MCF 10A (cell line): ENCODE data around the gene ADGB. TPM values are rescaled to one million over a fixed set of nuclear protein-coding genes. Genes with fewer than 3 reads are reported as not detected.

Experiments used
- BruUV-seq: library from RNA; stranded (reverse); fragments of 400-500 nt; replicated peaks from 2 replicates; lab custom pipeline; 2021; lab: Mats Ljungman, UMichigan
- CTCF ChIA-PET: fragments of 300-600 bp; sonication (Branson Sonifier 250); formaldehyde crosslinking; extraction: SDS; loops from one replicate; lab custom pipeline; 2021; ENCODE audit warnings: antibody characterized with exemption, inconsistent platforms; lab: Yijun Ruan, JAX
- POLR2A ChIA-PET: fragments of 300-600, 350-650 bp; sonication (Branson Sonifier 250); formaldehyde crosslinking; extraction: SDS; loops from one replicate; lab custom pipeline; 2020; ENCODE audit warnings: antibody characterized with exemption, inconsistent platforms; lab: Yijun Ruan, JAX
- DNase-seq: peaks from one replicate; pipeline ENCODE4 v3.0.0-alpha.2; 2018; ENCODE audit not compliant: unreplicated experiment
- H3K27ac Mint-ChIP-seq: one replicate; pipeline ENCODE4 v1.8.0; 2022; ENCODE audit warnings: mild to moderate bottlenecking, low read depth, mixed read lengths; ENCODE audit not compliant: unreplicated experiment
- H3K27me3 Mint-ChIP-seq: one replicate; pipeline ENCODE4 v1.8.0; 2022; ENCODE audit warnings: mixed read lengths; ENCODE audit not compliant: insufficient read depth, unreplicated experiment
- H3K36me3 Mint-ChIP-seq: one replicate; pipeline ENCODE4 v1.8.0; 2022; ENCODE audit warnings: mild to moderate bottlenecking, moderate library complexity, mixed read lengths; ENCODE audit not compliant: insufficient read depth, unreplicated experiment
- H3K4me1 Mint-ChIP-seq: one replicate; pipeline ENCODE4 v1.8.0; 2022; ENCODE audit warnings: mixed read lengths; ENCODE audit not compliant: insufficient read depth, unreplicated experiment
- H3K4me3 Mint-ChIP-seq: one replicate; pipeline ENCODE4 v1.8.0; 2022; ENCODE audit warnings: mild to moderate bottlenecking, moderate library complexity, mixed read lengths; ENCODE audit not compliant: unreplicated experiment
- H3K9me3 Mint-ChIP-seq: one replicate; pipeline ENCODE4 v1.8.0; 2022; ENCODE audit warnings: mixed read lengths; ENCODE audit not compliant: unreplicated experiment
- intact Hi-C: fragments of 100-400 bp; cut with micrococcal nuclease; formaldehyde crosslinking; loops from 2 replicates; pipeline ENCODE4 v1.14.1; 2022
- total RNA-seq: library from RNA; stranded (reverse); gene quantifications from 2 replicates; pipeline ENCODE4 v1.2.3, GENCODE V29; 2022
- TF ChIP-seq, protein P1 (sequence below): fragments of 200-600 bp; IDR thresholded peaks from one replicate; pipeline ENCODE4 v1.8.0; 2022; ENCODE audit warnings: antibody characterized with exemption, mild to moderate bottlenecking; ENCODE audit not compliant: unreplicated experiment

Gene ADGB
- total RNA-seq, 1 experiment from 2014 or later: not detected

DNA sequence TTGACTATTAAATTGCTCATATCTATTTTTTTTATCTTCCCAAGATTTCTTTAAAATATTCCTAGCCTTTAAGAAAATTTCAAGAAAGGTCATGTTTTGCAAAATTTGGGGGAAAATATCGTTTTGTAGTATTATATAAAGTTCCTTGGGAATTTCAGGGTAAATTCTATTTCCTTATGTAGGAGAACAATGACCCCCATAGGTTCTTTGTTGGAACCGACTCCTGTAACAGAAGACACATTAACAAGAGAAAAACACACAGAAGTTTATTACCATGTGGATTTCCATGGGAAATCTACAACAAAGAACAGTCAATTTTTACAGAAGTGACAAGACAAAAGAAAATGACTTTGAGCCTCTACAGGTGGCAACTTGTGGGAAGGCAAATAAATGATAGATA is 68.1 kb downstream of the ADGB start:
- TF ChIP-seq, protein P1, sequence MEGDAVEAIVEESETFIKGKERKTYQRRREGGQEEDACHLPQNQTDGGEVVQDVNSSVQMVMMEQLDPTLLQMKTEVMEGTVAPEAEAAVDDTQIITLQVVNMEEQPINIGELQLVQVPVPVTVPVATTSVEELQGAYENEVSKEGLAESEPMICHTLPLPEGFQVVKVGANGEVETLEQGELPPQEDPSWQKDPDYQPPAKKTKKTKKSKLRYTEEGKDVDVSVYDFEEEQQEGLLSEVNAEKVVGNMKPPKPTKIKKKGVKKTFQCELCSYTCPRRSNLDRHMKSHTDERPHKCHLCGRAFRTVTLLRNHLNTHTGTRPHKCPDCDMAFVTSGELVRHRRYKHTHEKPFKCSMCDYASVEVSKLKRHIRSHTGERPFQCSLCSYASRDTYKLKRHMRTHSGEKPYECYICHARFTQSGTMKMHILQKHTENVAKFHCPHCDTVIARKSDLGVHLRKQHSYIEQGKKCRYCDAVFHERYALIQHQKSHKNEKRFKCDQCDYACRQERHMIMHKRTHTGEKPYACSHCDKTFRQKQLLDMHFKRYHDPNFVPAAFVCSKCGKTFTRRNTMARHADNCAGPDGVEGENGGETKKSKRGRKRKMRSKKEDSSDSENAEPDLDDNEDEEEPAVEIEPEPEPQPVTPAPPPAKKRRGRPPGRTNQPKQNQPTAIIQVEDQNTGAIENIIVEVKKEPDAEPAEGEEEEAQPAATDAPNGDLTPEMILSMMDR: no peak
- Mint-ChIP-seq H3K36me3 (no peaks in the 10 kb centered on the region), H3K27me3 (peaks cover 80% of the 10 kb centered on the region), H3K27ac (no peak overlapping the region), H3K4me1 (no peaks in the 10 kb centered on the region), H3K9me3 (no peaks in the 10 kb centered on the region), H3K4me3 (no peak overlapping the region)
- BruUV-seq: no TSS peak
- POLR2A ChIA-PET: no interaction called here
- intact Hi-C loops: no loop called here
- CTCF ChIA-PET: interaction anchor here (1.4 kb wide), 1 partner anchor 626 kb away, joined by 4 read pairs; no protein-coding TSS in a partner anchor
- DNase-seq: no peak

DNA sequence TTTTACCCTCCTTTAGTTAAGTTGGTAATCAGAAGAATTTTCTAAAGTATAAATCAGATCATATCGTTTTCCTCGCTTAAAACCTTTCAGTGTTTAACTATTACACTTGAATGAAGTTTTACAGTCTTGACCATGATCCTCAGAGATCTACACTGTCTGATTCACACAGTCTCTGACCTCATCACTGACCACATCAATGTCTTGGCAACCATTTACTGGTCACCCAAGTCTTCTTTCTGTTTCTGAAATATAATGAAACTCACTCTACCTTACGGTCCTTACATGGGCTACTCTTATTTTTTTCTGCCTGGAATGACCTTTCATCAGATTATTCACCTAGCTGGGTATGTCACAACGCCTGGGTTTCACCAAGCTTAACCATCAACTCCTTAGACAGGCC is 71.4 kb downstream of the ADGB start:
- intact Hi-C loops: no loop called here
- Mint-ChIP-seq H3K27ac (no peak overlapping the region), H3K27me3 (peaks cover 91% of the 10 kb centered on the region), H3K9me3 (no peaks in the 10 kb centered on the region), H3K4me3 (no peak overlapping the region), H3K36me3 (no peaks in the 10 kb centered on the region), H3K4me1 (no peaks in the 10 kb centered on the region)
- TF ChIP-seq, protein P1: no peak
- no peak for DNase-seq
- BruUV-seq: no TSS peak
- CTCF ChIA-PET: no interaction called here
- POLR2A ChIA-PET: no interaction called here

DNA sequence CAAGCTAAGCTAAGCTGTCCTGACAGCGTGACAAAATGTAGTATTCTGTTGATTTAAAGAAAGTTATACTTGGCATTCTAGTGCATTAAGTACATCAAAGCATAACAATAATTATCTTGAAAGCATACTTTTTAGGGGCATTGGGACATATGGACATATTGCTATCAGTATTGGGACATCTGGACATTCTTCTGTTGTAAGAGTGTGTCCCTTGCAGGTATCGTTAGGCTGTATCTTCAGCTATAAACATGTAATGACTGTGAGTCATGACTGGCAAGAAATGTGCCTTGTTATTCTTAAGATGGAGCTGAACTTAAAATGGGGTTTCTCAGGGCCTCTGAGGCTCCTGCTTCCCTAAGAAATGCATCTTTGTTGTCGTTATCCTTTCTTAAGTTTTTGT is 74.3 kb downstream of the ADGB start:
- POLR2A ChIA-PET: interaction anchor here (0.6 kb wide), 1 partner anchor 17 kb away, joined by 4 read pairs; no protein-coding TSS in a partner anchor
- BruUV-seq: no TSS peak
- TF ChIP-seq, protein P1: no peak
- Mint-ChIP-seq H3K4me3 (no peak overlapping the region), H3K27me3 (peaks cover 77% of the 10 kb centered on the region), H3K27ac (no peak overlapping the region), H3K36me3 (no peaks in the 10 kb centered on the region), H3K9me3 (no peaks in the 10 kb centered on the region), H3K4me1 (no peaks in the 10 kb centered on the region)
- no peak for DNase-seq
- intact Hi-C loops: no loop called here
- CTCF ChIA-PET: no interaction called here

DNA sequence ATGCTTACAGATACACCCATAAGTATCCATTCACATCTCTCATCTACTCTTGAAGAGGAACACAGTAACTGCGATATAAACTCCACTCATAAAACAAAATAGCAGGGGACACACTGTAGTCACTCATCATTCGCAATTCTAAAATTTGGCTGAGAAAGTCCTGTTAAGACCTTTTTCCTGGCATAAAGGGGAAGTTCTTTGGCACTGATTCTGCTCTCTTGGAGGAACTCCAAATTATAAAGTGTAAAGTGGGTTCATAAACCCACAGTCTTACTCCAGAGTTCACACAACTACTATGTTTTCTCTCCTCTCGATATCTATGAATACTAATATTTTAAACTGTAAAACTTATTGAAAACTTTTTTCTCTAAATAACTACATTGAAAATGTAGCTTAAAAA is 80.6 kb downstream of the ADGB start:
- no peaks in the 10 kb centered on the region for H3K36me3 Mint-ChIP-seq
- CTCF ChIA-PET: no interaction called here

More for the DNA sequence above, 80.6 kb downstream of the ADGB start:
- Mint-ChIP-seq H3K4me1 (no peaks in the 10 kb centered on the region), H3K9me3 (no peaks in the 10 kb centered on the region), H3K4me3 (no peak overlapping the region), H3K27ac (no peak overlapping the region), H3K27me3 (peaks cover 51% of the 10 kb centered on the region)
- TF ChIP-seq, protein P1: no peak
- intact Hi-C loops: no loop called here
- DNase-seq: no peak
- POLR2A ChIA-PET: no interaction called here
- BruUV-seq: no TSS peak
